Measurements from ENCODE around the gene OXER1. TPM values are rescaled to one million over a fixed set of nuclear protein-coding genes. Genes with fewer than 3 reads are reported as not detected.

Gene OXER1
- total and polyA plus RNA-seq, 9 of the 15 experiments (the other 6 are each of a cell fraction or from before 2014, with no cell fraction given), result not detected

GRCh38 chr2:42767080-42767898, 3.4 kb upstream of the OXER1 start:
- ChIA-PET CTCF (ENCODE audit: low intra/inter-chr PET ratio) (interaction anchor here (0.6 kb wide), 1 partner anchor 260 kb away, joined by 3 read pairs; no protein-coding TSS in a partner anchor), POLR2A (interaction anchor here (0.6 kb wide), 1 partner anchor 50 kb away, joined by 3 read pairs; no protein-coding TSS in a partner anchor)
- peaks cover 0 to 19% of the 10 kb centered on the region in 2 experiments; a peak in 2 of 5 replicates for H3K27me3 ChIP-seq (ENCODE audit: control insufficient read depth in 2 of 2, insufficient read depth in 2 of 2, low read length in 2 of 2)
- H3K79me2 ChIP-seq (ENCODE audit: control insufficient read depth, insufficient read depth, low read length), result no peaks in the 10 kb centered on the region
- no peak overlapping the region for H2AFZ ChIP-seq (ENCODE audit: low read depth, low read length)
- ATAC-seq (no peak), DNase-seq (ENCODE audit: extremely low read depth in 1 of 4, low spot score in 3 of 4) (no peak), FAIRE-seq (no peak)
- H3K9me1 ChIP-seq (ENCODE audit: control insufficient read depth, insufficient read depth, low read length), result no peaks in the 10 kb centered on the region
- H3K9ac ChIP-seq (ENCODE audit: insufficient read depth in 1 of 2, low read depth in 2 of 2, low read length in 2 of 2), result peak overlapping the region in 1 of 2 experiments; percentile 64; a peak in 2 of 4 replicates
- intact Hi-C loops (cut with micrococcal nuclease), result no loop called here
- BruUV-seq (replicated peaks), result no TSS peak
- WGBS (ENCODE audit: insufficient coverage, low coverage, missing lambda C conversion rate), result 7% methylated on average over 13 of the region's 16 CpGs
- H4K20me1 ChIP-seq (replicated peaks; ENCODE audit: control insufficient read depth, insufficient read depth, low read length), result no peaks in the 10 kb centered on the region
- no peak overlapping the region for H3K27ac ChIP-seq (ENCODE audit: extremely low read depth, low read depth, low read length)
- peaks cover 0 to 28% of the 10 kb centered on the region in 2 experiments; a peak in 2 of 5 replicates for H3K4me1 ChIP-seq (replicated peaks in 1 of 2; ENCODE audit: control insufficient read depth in 2 of 2, insufficient read depth in 2 of 2, low read length in 2 of 2)
- H3K36me3 ChIP-seq (ENCODE audit: control insufficient read depth, insufficient read depth, low read length), result no peaks in the 10 kb centered on the region
- no peaks in the 10 kb centered on the region for H3K9me3 ChIP-seq (replicated peaks; ENCODE audit: control insufficient read depth, insufficient read depth, low read depth, low read length)
- H3K4me2 ChIP-seq (ENCODE audit: insufficient read depth, low read length), result no peak overlapping the region
- no peak overlapping the region for H3K4me3 ChIP-seq
- in situ Hi-C loops (cut with MboI), result no loop called here
- TF ChIP-seq SMARCA5 (IDR thresholded peaks at IDR 0.05) (no peak), EZH2 (IDR thresholded peaks at IDR 0.05; ENCODE audit: borderline replicate concordance, low read depth, low read length) (no peak), GATAD2B (IDR thresholded peaks at IDR 0.05; ENCODE audit: borderline replicate concordance) (no peak), CUX1 (CRISPR knock-in tag; IDR thresholded peaks at IDR 0.05) (no peak), SRSF7 (optimal IDR thresholded peaks at IDR 0.05; ENCODE audit: low read depth, low read length) (no peak), TGIF2 (CRISPR knock-in tag; IDR thresholded peaks at IDR 0.05) (no peak), HINFP (tag; conservative IDR thresholded peaks at IDR 0.05; ENCODE audit: low read depth) (no peak), ZBTB26 (CRISPR knock-in tag; IDR thresholded peaks at IDR 0.05) (no peak), KDM1A (IDR thresholded peaks at IDR 0.05) (no peak), TOE1 (IDR thresholded peaks at IDR 0.05; ENCODE audit: borderline replicate concordance) (no peak), TOE1 (CRISPR knock-in tag; IDR thresholded peaks at IDR 0.05; ENCODE audit: borderline replicate concordance, low read depth) (no peak), SAP30 (IDR thresholded peaks at IDR 0.05; ENCODE audit: borderline replicate concordance, insufficient read depth, low read depth, low read length, poor library complexity, severe bottlenecking) (no peak), MAFK (IDR thresholded peaks at IDR 0.05; ENCODE audit: low read length) (no peak)
